Measurements from ENCODE around the gene SPC25. TPM values are rescaled to one million over a fixed set of nuclear protein-coding genes. Genes with fewer than 3 reads are reported as not detected.
"Not testable (repeated sequence)": the region's sequence is repeated elsewhere in the genome, so short reads cannot be mapped to it uniquely, and the experiment has no call there.

Gene SPC25, protein sequence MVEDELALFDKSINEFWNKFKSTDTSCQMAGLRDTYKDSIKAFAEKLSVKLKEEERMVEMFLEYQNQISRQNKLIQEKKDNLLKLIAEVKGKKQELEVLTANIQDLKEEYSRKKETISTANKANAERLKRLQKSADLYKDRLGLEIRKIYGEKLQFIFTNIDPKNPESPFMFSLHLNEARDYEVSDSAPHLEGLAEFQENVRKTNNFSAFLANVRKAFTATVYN
- total RNA-seq, result 10 to 100 TPM; 14.5 to 30.3 TPM

DNA sequence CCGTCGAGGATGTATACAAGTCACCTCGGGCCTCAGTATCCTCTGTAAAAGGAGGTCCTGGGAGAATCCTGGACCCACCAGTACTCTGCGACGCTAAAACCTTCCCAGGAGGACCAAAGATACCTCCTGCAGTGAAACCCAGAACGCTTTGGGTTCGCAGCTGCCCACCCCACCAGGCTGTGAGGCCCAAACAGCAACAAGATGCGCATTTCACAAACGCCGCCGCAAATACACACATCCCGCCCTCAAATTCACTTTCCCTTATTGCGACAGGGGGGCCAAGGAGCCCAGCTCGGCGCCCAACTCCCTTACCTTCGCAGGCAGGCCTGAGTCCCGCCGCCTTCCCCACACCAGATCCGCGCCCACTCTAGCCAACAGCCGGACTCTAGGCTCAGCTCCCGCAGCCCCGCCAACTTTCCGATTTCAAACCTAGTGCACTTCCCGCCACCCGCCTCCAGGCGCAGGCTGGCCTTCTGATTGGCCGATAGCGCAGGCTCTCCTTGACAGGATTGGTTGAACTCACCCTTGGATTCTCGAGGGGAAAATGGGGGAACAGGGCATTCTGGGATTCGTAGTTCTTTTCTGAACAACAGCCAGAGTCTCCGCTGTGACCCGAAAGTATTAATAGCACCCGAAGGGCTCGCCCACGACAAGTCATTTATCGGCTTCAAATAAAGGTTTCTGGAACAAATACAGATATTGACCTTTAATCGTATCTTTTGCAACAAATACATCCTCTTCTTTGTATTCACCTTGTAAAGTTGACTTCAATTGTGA lies at the start of gene SPC25:
Gene SPC25, minus strand, starts transcription at position 425 of the 777 bp plus-strand sequence. CDS start 911 bp downstream, outside the sequence.
- Mint-ChIP-seq H3K4me1 (ENCODE audit: low read depth in 2 of 2) (peaks cover 7 to 17% of the 10 kb centered on the region in 2 donors), H3K36me3 (no peaks in the 10 kb centered on the region), H3K4me3 (peak within 1 kb of the TSS; percentile 95), H3K9me3 (no peaks in the 10 kb centered on the region), H3K27me3 (peaks cover 12 to 14% of the 10 kb centered on the region in 2 donors), H3K27ac (peak within 1 kb of the TSS; percentile 71 to 76)
- peak; percentile 89 for DNase-seq (ENCODE audit: low spot score)
- ATAC-seq, result peak; percentile 99

- Mint-ChIP-seq H3K4me1 (ENCODE audit: low read depth in 2 of 2) (no peaks in the 10 kb centered on the region), H3K9me3 (no peaks in the 10 kb centered on the region), H3K4me3 (no peak overlapping the region), H3K27ac (no peak overlapping the region), H3K27me3 (peaks cover 14 to 18% of the 10 kb centered on the region in 2 donors), H3K36me3 (no peaks in the 10 kb centered on the region)
- ATAC-seq (peak in 1 of 2 donors; percentile 66), DNase-seq (ENCODE audit: low spot score) (no peak)
Measured at GRCh38 chr2:168939918-168940317, 49.7 kb upstream of the SPC25 start.

DNA sequence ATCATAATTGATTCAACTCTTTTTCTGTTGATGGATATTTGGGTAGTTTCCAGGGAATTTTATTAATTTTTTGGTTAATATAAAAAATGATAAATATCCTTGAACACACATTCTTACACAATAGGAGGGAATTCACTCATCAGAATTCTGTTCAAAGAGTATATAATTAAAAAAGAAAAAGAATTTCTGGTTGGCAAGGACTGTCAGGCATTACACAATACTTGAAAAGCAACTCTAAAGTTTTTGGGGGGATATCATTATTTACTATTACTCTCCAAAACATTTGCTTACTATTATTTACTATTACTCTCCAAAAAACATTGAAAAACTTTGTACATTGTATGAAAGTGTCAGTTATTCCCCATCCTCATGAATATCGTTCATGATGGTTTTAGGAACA lies 48.8 kb upstream of the SPC25 start:
- no peaks in the 10 kb centered on the region for H3K4me1 Mint-ChIP-seq (ENCODE audit: low read depth in 2 of 2)
- no peak overlapping the region for H3K4me3 Mint-ChIP-seq
- ATAC-seq (no peak), DNase-seq (ENCODE audit: low spot score) (no peak)
- H3K27ac Mint-ChIP-seq, result no peak overlapping the region
- H3K9me3 Mint-ChIP-seq, result no peaks in the 10 kb centered on the region
- peaks cover 7 to 17% of the 10 kb centered on the region in 2 donors for H3K27me3 Mint-ChIP-seq
- no peaks in the 10 kb centered on the region for H3K36me3 Mint-ChIP-seq

- Mint-ChIP-seq H3K36me3 (no peaks in the 10 kb centered on the region), H3K27me3 (peaks cover 4 to 17% of the 10 kb centered on the region in 2 donors), H3K4me3 (no peak overlapping the region), H3K4me1 (ENCODE audit: low read depth in 2 of 2) (no peaks in the 10 kb centered on the region), H3K9me3 (no peaks in the 10 kb centered on the region), H3K27ac (no peak overlapping the region)
- no peak for ATAC-seq
- DNase-seq (ENCODE audit: low spot score), result no peak
Measured at GRCh38 chr2:168935810-168936581, 45.8 kb upstream of the SPC25 start.

DNA sequence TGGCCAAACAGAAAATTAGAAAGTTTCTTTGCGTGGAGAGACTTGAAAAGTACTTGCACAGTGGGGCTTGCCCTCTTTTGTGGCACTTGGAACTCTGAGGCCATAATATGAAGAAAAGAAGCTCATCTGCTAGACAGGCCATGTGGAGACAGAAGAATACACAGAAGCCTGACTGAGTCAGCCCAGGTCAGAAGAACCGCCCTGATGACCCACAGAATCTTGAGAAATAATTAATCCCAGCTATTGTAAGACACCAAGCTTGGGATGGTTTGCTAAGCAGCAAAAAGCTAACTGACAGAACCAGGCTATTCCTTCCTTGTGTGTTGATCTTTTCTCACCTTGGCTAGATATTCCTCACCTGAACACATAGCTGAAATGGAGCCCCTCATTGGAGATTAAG lies 44.6 kb upstream of the SPC25 start:
- Mint-ChIP-seq H3K27me3 (peaks cover 4 to 17% of the 10 kb centered on the region in 2 donors), H3K36me3 (no peaks in the 10 kb centered on the region), H3K4me1 (ENCODE audit: low read depth in 2 of 2) (no peaks in the 10 kb centered on the region), H3K4me3 (no peak overlapping the region), H3K27ac (no peak overlapping the region), H3K9me3 (no peaks in the 10 kb centered on the region)
- ATAC-seq (no peak), DNase-seq (ENCODE audit: low spot score) (no peak)

- peaks cover 17 to 21% of the 10 kb centered on the region in 2 donors for H3K27me3 Mint-ChIP-seq
- not testable (repeated sequence) for ATAC-seq, H3K36me3 Mint-ChIP-seq
Measured at GRCh38 chr2:168932174-168932573, 41.9 kb upstream of the SPC25 start.

GRCh38 chr2:168930242-168930641 lies 40.0 kb upstream of the SPC25 start:
- Mint-ChIP-seq H3K27ac (no peak overlapping the region), H3K4me3 (no peak overlapping the region)

More at GRCh38 chr2:168932174-168932573, 41.9 kb upstream of the SPC25 start:
- H3K27ac Mint-ChIP-seq; H3K4me1 Mint-ChIP-seq (ENCODE audit: low read depth in 2 of 2); H3K4me3 Mint-ChIP-seq; H3K9me3 Mint-ChIP-seq; DNase-seq (ENCODE audit: low spot score): not testable (repeated sequence)

DNA sequence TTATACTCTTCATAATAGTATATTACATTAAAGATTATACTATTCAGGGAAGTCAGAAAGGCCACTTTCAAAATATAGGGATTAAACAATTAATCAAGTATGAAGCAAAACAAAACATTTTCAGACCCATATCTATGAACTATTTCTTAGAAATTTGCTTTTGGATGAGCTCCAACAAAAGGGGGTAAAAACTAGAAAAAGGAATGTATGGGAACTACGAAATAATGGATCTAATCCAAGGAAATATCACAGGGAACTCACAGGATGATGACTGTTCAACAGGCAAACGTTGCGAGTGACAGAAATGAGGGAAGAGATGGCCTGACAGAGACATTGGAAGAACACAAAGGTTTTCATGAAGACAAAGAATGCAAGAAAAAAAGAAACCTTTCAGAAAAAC lies 38.8 kb upstream of the SPC25 start:
- DNase-seq (ENCODE audit: low spot score) (no peak), ATAC-seq (no peak)
- Mint-ChIP-seq H3K4me3 (no peak overlapping the region), H3K9me3 (no peaks in the 10 kb centered on the region), H3K36me3 (no peaks in the 10 kb centered on the region), H3K27me3 (peaks cover 16 to 20% of the 10 kb centered on the region in 2 donors), H3K4me1 (ENCODE audit: low read depth in 2 of 2) (no peaks in the 10 kb centered on the region), H3K27ac (no peak overlapping the region)

More at GRCh38 chr2:168930242-168930641, 40.0 kb upstream of the SPC25 start:
- DNase-seq (ENCODE audit: low spot score) (no peak), ATAC-seq (no peak)
- H3K9me3 Mint-ChIP-seq, result no peaks in the 10 kb centered on the region
- peaks cover 16 to 19% of the 10 kb centered on the region in 2 donors for H3K27me3 Mint-ChIP-seq
- H3K36me3 Mint-ChIP-seq, result no peaks in the 10 kb centered on the region
- H3K4me1 Mint-ChIP-seq (ENCODE audit: low read depth in 2 of 2), result no peaks in the 10 kb centered on the region

- H3K27ac Mint-ChIP-seq, result no peak overlapping the region
- DNase-seq (ENCODE audit: low spot score) (no peak), ATAC-seq (no peak)
- H3K36me3 Mint-ChIP-seq, result no peaks in the 10 kb centered on the region
- no peaks in the 10 kb centered on the region for H3K4me1 Mint-ChIP-seq (ENCODE audit: low read depth in 2 of 2)
- no peaks in the 10 kb centered on the region for H3K9me3 Mint-ChIP-seq
- peaks cover 16 to 24% of the 10 kb centered on the region in 2 donors for H3K27me3 Mint-ChIP-seq
- no peak overlapping the region for H3K4me3 Mint-ChIP-seq
Measured at GRCh38 chr2:168928113-168928831, 38.0 kb upstream of the SPC25 start.

DNA sequence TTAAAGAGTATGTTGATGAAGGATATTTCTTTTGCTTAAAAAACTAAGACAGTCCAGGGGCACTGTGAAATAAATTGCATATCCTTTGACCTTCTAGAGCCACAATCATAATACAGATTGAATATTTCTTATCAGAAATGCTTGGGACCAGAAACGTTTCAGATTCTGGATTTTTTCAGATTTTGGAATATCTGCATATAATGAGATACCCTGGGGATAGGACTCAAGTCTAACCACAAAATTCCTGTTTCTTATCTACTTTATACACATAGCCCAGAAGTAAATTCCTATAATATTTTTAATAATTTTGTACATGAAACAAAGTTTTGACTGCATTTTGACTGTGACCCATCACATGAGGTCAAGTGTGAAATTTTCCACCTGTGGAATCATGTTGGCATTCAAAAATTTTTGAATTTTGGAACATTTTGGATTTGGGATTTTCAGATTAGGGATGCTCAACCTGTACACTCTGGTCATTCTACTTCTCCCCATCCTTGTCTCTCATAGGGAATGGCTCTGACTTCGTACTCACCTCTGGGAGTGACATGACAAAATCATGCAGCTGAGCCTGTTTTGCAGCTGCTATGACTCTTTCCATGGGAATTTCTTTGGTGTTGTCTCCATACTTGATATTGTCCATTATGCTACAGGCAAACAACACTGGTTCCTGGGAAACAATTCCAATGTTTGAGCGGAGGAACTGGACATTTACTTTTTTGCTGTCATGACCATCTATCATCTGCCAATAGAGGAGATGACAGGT lies 36.6 kb upstream of the SPC25 start:
- Mint-ChIP-seq H3K27ac (no peak overlapping the region), H3K4me1 (ENCODE audit: low read depth in 2 of 2) (no peaks in the 10 kb centered on the region), H3K4me3 (no peak overlapping the region), H3K27me3 (peaks cover 16 to 25% of the 10 kb centered on the region in 2 donors), H3K9me3 (no peaks in the 10 kb centered on the region), H3K36me3 (no peaks in the 10 kb centered on the region)
- ATAC-seq, result no peak
- DNase-seq (ENCODE audit: low spot score), result no peak

GRCh38 chr2:168920504-168921157 lies 30.4 kb upstream of the SPC25 start:
- Mint-ChIP-seq H3K4me1 (ENCODE audit: low read depth in 2 of 2) (peaks cover 0 to 4% of the 10 kb centered on the region in 2 donors), H3K27ac (no peak overlapping the region), H3K36me3 (no peaks in the 10 kb centered on the region), H3K4me3 (no peak overlapping the region), H3K9me3 (no peaks in the 10 kb centered on the region), H3K27me3 (peaks cover 10 to 13% of the 10 kb centered on the region in 2 donors)
- no peak for DNase-seq (ENCODE audit: low spot score)
- no peak for ATAC-seq

GRCh38 chr2:168916331-168916675 lies 26.1 kb upstream of the SPC25 start:
- peaks cover 0 to 7% of the 10 kb centered on the region in 2 donors for H3K4me1 Mint-ChIP-seq (ENCODE audit: low read depth in 2 of 2)
- H3K36me3 Mint-ChIP-seq, result no peaks in the 10 kb centered on the region
- ATAC-seq, result no peak
- no peak for DNase-seq (ENCODE audit: low spot score)
- no peak overlapping the region for H3K4me3 Mint-ChIP-seq
- peaks cover 16 to 47% of the 10 kb centered on the region in 2 donors for H3K27me3 Mint-ChIP-seq
- no peak overlapping the region for H3K27ac Mint-ChIP-seq
- no peaks in the 10 kb centered on the region for H3K9me3 Mint-ChIP-seq
